HG03565 (cell line): ENCODE measurements around the gene MEAK7.

Experiments used
- ATAC-seq: cut with Tn5 transposase; IDR thresholded peaks from one replicate; pipeline ENCODE4 v1.9.1; 2021; ENCODE audit warnings: mild to moderate bottlenecking, moderate library complexity; ENCODE audit not compliant: unreplicated experiment

Gene MEAK7

DNA sequence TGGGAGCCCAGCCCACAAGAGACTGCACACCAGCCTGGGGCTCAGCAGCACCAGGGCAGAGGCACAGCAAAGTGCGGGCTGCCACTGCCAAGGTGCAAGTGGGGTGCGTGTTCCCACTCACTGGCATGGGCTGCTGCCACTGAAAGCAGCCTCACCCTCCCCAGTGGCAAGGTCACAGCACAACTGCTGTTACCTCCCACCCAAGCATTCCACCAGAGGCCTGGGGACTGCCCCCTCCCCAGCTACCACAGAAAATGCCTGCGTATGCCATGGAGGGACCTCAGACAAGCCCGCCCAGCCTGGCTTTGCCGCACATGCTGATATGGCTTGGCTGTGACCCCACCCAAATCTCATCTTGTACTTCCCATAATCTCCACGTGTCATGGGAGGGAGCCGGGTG lies 33.1 kb downstream of the MEAK7 start:
- no peak for ATAC-seq

DNA sequence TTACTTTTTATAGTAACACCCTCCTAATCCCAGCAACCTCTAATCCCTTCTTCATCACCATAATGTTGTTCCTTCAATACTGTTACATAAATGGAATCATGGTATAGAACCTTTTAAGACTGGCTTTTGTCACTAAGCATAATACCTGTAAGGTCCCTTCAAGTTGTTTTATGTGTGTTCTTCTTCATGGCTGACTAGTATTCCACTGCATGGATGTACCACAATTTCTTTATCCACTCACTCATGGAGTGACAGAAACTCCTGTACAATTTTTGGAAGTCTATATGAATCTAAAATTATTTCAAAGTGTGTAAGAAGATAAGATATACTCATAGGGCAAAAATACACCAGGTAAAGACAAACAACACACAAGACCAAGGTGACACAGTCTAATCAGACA lies 36.8 kb downstream of the MEAK7 start:
- ATAC-seq = no peak

DNA sequence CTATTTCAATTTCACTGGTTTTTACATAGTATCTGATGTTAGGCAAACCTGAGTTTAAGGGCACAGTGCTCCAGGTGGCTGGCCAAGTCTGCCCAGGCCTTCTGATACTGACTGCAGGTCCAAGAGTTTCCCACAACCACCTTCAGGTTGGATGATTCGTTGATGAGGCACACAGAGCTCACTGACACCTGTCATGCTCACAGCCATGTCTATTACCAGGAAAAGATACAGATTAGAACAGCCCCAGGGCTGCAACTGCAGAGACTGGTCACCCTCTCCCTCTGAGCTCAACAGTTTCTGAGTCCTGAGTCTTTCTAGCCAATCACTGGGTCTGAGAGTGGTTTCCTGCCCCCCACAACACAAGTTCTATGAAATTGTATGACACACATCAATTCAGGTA lies 37.2 kb downstream of the MEAK7 start:
- no peak for ATAC-seq

DNA sequence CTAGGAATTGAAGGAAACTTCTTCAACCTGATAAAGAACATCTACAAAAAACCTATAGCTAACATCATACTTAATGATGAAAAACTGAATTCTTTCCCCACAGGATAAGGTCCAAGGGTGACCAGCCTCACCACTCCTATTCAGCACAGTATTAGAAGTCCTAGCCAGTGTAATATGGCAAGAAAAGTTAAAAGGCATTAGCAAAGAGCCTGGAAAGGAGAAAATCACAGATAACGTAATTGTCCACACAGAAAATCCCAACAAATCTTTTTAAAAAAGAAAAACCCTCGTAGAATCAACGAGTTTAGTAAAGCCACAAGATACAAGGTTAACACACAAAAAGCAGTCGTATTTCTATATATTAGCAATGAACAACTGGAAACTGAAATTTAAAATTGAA lies 37.8 kb downstream of the MEAK7 start:
- no peak for ATAC-seq

DNA sequence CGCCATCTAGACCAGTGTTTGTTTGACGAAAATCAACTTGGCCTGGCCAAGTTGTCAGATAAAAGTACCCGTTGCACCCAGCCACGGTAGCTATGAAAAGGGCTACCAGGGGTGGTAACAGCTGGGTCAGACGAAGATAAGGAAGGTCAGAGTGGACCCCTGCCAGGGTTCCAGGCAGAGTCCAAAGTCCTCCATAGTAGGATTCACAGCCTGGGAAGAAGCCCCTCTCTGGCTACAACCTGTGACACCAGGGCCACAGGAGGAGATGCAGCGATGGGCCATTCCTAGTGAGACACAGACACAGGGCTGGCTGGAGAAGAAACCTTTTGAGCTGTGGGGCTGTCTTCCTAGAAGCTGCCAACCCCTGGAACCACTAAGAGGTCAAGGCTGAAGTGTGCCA lies 39.3 kb downstream of the MEAK7 start:
- no peak for ATAC-seq

DNA sequence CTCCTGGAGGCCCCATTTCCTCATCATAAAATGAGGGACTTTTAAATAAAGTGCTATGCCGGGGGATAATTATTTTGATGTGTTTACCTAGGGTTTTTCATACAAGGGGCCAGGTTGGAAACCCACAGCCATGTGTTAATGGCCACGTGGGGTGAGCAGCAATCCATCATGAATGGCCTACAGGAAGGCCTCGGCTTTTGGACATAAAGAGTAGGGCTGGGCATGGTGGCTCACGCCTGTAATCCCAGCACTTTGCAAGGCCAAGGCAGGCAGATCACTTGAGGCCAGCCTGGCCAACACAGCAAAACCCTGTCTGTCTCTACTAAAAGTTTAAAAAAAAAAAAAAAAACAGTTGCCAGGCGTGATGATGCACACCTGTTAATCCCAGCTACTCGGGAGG lies 40.3 kb downstream of the MEAK7 start:
- no peak for ATAC-seq

DNA sequence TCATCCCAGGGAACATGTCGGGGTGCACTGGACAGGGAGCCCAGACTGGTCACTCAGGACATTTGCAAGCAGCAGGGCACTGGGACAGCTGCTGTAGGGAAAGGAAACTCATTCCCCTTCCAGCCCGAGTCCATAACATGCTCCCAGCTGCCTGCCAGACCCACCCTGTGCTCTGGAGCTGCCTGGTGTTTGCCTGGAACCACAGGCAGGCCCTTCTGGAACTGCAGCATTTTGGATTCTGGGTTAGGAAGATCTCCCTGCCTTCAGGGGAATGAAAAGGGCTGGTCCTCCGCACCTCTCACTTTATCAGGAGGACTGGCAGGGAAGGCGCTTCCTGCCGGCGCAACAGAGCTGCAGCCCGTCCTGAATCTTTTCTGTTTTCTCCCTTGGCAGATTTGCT lies 41.2 kb downstream of the MEAK7 start:
- no peak for ATAC-seq

DNA sequence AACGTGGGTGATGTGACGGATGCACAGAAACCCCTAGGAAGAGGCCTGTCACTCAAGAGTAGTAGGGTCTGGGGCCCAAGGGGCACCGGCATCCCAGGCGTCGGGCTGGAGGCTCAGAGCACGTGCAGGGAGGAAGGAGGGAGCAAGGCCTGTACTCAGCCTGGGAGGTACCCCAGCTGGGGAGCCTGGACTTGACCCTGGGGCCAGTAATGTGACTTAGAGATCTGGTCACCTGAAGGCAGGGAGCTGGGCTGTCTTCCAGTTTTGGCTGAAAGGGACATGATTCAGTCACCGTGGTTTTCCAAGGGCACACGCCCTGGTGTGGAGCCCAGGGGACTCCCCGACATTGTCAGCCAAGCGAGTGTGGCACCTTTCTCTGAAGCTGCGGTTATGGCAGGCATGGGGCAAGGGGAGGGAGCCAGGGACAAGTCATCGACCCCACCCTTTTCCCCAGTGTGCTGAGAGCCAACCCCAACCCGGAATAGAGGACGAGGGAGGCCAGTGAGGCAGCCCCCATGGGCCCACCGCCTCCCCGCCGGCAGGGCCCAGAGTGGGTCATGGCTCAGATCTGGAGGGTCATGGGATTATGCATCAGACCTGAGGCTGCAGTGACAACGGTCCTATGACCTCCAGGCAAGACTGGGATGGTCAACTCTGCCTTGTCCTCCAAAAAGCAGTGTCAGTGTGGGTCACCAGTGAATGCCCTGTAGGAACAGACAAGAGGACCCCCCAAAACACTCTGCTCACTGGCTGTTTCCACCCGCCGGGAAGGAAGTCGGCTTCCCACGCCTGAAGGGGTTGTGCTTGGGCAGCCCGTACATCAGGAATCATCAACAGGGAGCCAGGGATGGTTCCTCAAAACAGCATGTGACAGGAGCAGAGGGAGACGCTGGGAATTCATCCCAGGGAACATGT lies 41.9 kb downstream of the MEAK7 start:
- ATAC-seq = no peak

DNA sequence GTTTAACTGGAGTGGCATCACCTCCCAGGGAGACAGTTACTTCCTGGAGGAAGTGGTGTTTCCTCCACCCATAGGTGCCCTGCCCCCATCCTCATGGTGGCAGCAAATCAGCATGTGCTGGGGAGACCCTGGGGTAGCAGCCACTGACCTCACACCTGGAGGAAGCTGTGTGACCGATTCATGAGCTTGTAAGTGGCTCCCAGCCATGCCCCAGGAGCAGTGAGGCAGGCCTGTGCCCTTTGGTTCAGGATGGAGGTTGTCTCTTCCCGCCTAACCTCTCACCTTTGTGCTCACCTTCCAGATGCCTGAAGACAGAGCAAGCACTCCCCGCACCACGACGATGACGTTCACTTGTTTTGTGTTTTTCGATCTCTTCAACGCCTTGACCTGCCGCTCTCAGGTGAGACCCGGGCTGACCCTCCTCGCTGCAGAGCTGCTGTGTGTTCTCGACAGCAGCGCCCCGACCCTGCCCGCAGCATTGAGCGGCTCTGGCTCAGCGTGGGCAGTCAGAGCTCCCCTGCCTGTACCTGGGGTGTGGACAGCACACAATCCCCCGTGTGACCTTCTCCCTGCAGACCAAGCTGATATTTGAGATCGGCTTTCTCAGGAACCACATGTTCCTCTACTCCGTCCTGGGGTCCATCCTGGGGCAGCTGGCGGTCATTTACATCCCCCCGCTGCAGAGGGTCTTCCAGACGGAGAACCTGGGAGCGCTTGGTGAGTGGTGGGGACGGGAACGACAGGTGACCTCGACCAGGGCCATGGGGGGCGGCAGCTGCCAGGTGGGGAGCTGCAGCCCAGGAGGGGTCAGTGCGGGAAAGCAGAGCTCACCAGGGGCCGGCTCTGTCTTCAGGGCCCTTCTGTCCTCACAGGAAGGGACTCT lies 42.8 kb downstream of the MEAK7 start:
- ATAC-seq = no peak

DNA sequence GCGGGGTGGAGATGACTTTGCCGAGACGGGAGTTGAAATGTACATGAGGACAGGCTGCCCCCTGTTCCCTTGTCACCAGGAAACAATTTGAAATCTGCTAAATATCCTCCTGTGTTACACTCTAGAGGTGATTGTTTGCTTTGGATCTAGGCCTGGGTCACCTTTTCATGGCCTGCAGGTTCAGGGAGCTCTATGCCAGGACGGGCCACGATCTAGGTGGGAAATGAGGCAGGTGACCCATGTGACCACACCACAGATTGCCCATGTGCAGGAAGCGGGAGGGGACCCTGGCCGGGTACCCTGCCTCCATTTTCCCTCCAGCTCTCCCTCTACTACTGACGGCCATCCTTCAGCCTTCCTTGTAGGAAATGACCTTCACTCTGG lies 43.4 kb downstream of the MEAK7 start:
- ATAC-seq = no peak

DNA sequence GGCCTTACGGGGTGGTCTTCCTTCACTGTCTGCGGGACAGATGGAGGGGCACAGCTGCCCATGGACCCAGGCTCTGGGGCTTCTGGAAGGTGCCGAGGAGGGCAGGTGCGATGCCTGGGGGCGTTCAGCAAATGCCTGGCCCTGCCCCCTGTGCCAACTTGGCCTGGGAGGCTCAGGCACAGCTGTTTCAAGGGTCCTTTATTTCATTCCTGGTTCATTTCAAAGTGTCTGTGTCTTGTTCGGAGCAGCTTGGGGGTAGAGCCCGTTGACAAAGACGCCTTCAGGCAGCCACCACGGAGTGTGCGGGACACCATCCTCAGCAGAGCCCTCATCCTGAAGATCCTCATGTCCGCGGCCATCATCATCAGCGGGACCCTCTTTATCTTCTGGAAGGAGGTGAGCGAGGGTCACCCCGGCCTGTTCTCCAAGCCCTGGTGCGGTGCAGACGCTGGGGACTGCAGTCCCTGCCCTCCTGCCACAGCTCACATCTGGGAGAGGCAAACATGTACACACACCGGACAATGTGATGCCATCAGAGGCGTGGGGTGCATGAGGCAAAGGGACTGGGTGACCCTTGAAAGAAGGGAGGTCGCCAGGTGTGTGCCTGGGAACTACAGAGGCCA lies 43.9 kb downstream of the MEAK7 start:
- ATAC-seq = no peak

DNA sequence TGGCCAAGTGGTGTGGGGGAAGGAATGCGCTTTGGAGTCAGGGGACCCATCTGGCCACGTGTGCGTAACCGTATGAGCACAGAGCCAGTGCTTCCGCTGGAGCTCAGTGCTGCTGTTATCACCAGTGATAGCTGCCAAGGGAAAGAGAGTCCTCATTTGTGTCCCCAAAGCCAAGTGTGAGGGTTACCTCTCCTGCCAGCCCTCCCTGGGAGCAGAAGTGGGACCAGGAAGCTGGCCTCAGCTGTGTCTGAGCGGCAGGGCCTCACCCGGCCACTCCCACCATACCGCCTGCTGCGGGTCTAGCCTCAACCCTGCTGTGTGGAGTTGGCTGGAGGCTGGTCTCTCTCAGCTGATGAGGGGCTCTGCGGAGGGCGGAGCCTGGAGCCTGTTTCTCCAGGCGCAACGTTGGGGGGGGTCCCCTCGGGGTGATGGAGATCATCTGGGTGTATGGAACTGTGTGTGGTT lies 44.5 kb downstream of the MEAK7 start:
- no peak for ATAC-seq

DNA sequence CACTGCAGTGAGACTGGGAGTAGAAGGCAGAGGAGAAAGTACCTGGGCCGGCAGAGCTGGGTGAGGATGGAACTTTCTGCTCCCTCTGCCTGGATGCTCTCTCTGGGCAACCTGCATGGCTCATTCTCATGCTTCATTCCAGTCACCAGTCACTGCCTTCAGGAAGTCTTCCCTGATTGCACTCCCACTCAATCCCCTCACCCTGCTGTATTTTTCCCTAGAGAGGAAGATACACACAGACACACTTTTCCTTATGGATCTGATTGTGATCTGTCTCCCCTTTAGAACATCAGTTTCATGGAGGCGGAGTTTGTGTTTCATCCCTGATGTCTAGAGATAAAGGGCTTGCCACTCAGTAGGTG lies 44.9 kb downstream of the MEAK7 start:
- ATAC-seq = no peak

DNA sequence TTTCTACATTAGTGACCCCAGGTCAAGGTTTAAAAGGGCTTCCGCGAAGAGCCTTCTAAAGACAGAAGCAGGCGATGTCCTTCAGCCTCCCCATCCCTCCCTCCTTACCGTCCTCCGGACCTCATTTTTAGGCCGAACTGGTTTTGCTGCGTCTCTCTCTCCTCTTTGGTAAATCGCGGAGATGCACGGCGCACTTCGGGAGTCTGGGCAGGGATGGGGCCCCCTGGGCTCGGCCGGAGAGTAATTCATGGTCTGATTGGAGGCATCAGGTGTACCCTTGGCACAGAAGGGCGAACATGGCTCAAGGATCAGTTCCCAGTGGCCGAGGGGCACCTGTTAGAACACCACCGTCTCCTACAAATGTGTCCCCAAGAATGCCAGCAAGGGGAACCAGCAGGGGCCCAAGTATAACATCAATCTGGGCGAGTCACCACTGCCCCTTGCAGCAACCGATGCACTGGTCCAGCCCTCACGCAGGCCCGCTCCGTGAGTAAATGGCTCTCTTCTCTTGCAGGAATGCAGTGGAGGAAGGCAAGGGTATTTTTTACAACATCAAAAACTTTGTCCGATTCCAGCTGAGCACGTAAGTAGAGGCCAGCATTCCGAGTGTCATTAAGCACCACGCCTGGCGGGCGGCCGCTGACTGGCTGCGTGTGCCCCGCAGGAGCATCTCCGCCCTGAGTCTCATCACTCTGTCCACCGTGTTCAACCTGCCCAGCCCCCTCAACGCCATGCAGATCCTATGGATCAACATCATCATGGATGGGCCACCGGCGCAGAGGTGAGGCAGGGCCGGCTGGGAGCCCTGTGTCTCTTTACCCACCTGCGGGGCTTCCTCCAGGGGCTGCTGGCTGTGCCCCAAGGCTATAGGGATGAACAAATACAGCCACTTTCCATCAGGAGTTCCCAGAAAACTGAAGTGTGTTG lies 45.6 kb downstream of the MEAK7 start:
- no peak for ATAC-seq

DNA sequence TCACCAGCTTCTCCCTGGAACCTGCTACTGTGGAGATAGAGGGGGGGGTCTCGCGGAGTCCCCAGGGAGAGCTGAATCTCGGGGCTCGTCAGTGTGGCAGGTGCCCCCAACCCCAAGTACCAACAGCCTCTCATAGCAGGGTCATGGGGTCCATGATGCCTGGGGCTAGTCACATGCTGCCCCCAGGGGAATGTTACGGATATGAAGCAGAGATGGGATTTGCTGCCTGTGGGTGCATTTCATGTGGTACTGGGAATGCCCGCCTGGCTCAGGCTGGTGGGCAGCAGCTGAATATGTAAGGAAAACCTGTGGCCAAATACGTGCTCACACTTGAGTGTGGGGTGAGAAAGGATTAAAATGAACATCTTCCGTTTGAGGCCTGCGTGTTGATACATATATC lies 49.4 kb downstream of the MEAK7 start:
- ATAC-seq = no peak
